Cardiac septum (tissue), 1 donor: ENCODE measurements around the gene PDE6A. TPM values are rescaled to one million over a fixed set of nuclear protein-coding genes. Genes with fewer than 3 reads are reported as not detected.

Experiments used
- DNase-seq: peaks from one replicate; pipeline ENCODE4 v3.0.0-alpha.2; 2020; ENCODE audit warnings: low spot score
- intact Hi-C: fragments of 100-400 bp; cut with DNase I; formaldehyde crosslinking; loops from one replicate; pipeline ENCODE4 v1.14.0; 2022
- total RNA-seq: library from RNA; stranded (reverse); fragmentation: NEBNext Ultra II Directional; extraction: Animal tissue kit (Norgen Biotek cat#: 25700); gene quantifications from one replicate; pipeline ENCODE4 v1.2.1, GENCODE V29; 2021
- donor health status: DM: no; HTN: no; CAD: no.

Gene PDE6A
- total RNA-seq, 1 donor from 2014 or later = 0.13 TPM

DNA sequence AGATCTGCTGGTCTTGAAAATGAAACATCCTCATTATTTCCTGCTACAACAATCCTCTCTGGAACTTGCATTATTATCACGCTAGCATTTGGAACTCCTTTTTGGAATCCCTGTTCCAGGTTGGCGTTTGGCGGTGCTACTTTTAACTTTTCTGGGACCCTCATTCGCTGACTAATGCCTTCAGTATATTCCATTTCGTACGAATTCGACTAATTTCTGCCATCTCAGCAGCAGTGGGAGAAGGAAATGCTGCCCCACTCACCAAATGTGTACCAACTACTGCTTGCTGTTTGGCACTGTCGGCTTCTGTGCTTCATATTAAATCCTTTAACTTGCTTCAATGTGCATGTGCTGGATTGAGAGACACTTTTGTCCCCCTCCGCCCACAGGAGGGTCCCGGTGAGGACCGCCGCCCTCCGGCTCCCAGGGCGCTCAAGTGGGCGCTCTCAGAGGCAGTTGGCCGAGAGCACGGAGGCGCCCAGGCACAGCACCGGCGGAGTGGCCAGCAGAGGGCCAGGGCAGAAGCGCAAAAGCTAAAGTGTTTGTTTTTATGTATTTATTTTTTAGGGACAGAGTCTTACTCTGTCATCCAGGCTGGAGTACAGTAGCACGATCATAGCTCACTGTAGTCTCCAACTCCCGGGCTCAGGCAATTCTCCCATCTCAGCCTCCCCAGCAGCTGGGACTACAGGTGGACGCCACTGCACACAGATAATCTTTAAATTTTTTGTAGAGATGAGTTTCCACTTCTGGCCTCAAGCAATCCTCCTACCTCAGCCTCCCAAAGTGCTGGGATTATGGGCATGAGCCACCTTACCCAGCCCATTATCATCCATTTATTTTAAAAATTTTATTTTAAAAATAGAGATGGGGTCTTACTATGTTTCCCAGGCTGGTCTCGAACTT, 11.9 kb downstream of the PDE6A start:
- no peak for DNase-seq
- intact Hi-C loops = no loop called here

DNA sequence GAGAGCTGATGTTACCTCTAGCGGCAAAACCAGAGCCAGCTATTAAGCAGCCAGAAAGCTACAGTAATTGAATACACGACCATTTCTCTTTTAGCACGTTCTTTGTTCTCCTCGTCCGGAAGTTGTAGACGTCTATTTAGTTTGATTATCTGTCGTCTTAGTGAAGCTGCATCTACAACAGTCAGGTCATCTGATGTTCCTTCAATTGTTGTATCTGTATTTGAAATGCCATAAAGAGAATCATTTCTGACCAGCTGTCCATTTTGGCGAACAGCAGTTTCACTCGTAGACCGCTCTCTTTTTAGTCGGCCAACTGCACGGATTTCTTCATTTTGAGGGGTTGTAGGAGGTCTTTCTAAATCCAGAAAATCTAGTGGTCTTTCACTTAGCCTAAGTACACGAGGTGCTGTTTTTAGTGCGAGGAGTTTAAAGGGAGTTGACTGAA, 12.6 kb downstream of the PDE6A start:
- no peak for DNase-seq
- intact Hi-C loops = no loop called here

DNA sequence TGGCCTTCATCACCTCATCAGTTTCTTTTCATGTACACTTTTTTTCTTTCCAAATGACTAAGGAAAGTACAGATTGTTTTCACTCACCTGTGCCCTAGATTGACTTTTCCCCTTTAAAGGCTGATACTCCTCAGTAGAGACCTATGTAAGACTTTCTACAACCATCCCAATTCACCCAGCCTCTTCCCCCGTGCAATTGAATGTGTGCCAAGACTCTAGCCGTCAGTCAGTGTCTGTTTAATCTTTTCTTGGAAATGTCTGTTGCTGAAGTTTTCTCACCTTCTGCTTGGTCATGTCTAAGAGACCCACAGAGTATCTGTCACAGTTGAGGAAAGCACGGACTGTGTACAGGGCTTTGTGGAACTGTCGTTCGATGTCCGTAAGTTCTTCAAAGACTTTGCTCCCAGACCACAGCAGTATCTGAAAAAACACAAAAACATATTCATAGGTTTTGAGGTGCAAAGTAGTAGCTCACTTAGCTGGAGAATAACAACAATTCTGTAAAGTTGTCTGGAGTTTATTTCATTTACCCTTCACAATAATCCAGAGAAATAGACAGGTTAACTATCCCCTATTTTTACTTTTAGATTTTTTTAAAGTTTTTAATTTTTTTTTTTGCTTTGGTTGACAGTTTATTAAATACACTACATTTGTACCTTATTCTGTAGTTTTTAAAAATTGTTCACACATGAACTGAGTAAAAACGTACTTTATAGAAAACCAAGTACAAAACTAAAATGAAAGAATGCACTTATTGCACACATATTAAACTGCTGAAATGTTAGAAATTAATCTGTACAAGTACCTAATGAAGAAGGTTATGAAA, 13.6 kb downstream of the PDE6A start:
- intact Hi-C loops = no loop called here
- no peak for DNase-seq

DNA sequence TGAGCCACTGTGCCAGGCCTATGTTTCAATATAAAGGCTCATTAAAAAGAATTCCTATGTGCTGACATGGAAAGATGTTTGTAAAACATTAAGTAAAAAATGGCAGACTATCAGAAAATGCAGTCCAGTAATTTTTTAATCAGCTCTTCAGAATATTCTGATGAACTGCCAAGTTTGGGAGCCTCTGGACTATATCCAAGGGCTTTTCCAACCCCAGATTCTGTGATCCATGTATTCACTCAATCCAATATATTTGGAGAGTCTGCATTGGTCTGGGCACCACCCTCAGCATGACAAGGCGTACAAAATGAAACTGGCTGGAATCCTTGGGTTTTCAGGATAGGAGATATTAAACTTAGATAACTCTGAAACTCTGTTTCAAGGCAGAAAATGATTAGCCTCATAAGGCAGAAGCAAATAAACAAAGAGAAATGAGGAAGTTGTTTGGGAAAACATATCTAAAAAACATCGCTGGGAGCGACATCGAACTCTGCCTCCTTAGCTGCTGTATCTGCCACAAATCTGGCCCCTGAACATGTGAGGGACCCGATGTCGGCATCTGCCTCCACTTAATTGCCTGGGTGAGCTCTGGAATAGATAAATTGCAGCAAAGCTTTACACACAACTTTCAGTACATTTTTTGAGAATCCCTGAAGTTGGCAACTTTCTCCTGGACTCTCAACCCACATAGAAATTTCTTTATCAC, 14.4 kb downstream of the PDE6A start:
- no peak for DNase-seq
- intact Hi-C loops = no loop called here

DNA sequence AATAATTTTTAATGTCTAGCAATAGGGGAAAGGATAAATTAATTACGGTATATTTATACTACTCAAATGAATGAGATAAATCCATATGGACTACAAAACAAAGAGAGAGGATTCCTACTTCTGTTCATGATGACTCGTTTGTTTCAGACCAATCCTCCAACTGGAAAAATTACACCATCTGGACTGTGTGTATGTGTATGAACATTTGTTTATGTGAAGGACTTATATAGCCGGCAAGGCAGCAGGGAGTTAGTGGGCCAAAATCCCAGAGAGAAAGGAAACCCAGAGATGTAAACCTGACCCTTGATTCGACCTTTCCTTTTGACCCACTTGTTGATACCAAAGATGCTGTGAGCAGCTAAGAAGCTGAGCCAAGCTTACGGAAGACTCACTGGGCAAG, 20.1 kb downstream of the PDE6A start:
- DNase-seq = no peak
- intact Hi-C loops = no loop called here

DNA sequence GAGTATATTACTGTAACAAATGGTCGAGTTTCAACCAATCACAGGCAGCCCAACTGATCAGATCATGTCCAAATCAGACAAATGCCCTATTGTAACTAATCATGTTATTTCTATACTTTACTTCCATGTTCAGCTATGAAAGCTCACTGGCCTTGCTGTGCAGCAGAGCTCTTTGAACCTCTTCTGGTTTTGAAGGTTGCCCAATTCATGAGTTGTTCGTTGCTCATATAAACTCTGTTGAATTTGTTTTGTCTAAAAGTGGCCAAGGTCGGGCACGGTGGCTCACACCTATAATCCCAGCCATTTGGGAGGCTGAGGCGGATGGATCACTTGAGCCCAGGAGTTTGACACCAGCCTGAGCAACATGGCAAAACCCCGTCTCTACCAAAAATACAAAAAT, 21.6 kb downstream of the PDE6A start:
- no peak for DNase-seq
- intact Hi-C loops = no loop called here

DNA sequence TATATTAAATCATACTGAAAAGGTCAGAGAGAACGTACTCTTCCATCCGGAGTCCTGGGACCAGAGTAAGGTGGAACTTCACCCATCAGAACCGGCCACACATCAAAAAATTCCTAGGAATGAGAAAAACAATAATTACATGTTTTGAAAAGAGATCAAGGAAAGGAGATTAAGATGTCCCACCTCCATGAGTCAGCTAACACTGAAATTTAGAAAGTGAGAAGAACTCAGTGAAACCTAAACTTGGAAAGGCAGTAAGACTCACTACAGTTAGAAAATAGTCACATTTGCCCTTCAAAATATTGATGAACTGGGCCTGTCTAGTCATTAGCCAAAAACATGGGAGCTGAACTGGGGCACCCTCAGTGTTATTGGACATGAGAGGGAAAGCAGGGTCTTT, 23.0 kb downstream of the PDE6A start:
- intact Hi-C loops = no loop called here
- no peak for DNase-seq

DNA sequence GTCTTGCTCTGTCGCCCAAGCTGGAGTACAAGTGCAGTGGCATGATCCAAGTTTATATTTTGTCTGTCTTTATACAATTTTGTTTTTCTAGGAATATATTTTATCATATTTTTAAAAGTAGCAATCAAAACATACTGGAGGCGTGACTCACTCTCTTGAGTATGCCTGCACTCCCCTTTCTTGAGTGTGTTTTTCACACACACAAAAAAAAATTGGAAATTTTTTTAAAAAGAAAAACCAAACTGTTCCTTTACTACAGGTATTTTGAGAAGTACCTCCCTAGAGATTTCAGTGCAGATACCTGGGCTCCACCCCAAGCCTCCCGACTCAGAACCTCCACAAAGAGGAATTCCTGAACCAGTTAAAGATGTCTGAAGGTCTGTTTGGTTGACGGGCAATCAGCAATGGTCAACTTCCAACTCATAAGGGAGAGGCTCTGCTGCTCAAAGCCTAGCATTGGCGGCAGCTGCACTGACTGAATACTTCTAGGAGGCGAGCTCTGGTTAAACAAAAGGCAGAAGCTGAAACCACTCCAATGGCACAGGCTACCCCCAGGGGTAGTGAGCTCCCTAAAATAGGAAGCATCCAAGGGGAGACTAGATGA, 27.4 kb downstream of the PDE6A start:
- no peak for DNase-seq
- intact Hi-C loops = no loop called here

DNA sequence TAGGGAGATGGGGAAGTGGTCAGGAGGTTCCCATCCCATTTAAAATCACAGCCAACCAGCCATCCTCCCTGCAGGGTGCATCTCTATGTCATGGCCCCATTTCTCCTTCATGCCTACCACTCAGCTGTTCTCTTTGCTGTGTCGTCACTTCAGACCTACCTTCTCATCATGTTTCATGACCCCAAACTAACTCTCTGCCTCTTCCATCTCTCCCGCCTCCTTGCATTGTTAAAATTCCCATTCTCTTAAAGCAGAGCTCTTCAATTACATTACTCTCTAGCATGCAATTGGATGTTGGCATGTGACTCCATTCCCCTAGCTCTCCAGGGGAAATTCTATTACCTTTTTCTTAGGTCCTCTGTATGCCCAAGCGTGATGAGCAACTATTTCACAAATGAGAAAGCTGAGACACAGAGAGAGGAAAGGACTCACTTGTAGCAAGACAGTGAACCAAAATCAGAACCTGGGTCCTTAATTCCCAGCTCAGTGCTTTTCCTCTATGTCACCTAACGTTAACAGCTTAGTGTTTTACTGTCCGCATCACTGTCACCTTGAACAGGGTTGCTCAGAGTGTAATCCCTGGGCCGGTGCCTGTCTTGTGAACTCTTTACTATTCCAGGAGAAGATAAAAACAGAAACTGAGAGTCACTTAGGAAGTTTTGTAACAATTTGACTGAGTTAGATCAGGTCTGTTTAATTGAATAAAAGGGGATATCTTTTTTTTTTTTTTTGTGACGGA, 28.1 kb downstream of the PDE6A start:
- DNase-seq = no peak
- intact Hi-C loops = no loop called here

DNA sequence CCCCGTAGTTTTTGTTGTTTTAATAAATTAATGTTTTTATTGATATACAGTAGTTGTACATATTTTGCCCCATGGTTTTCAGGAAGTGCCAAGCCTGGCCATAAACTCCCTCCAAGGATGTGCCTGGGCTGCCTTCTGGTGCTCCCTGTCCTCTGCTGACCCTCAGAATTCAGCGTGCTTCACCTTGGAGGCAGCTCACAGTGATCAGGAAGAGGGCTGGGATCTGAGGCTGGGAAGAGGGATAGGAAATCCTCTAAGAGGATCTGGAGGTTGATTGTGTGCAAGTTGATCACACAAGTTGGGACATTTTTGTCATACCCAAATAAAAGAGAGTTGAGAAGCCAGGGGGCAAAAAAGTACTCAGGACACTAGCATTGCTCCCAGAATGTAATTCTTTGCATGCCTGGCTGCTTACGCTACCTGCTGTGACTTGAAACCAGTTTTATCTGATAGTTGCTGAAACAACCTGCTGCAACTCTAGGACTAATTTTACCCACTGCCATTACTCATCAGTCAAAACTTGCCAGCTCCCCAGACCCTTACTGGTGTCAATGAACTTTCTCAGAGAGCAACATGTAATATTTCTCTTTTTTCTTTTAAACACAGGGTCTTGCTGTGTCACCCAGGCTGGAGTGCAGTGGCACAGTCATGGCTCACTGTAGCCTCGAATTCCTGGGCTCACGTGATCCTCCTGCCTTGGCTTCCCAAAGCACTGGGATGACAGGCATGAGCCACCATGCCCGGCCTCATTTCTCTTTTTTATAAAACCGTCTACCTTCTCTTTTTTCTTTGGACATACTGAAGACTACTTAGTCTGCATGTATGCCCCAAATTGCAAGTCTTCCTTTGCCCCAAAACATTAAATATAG, 29.0 kb downstream of the PDE6A start:
- intact Hi-C loops = no loop called here
- no peak for DNase-seq

DNA sequence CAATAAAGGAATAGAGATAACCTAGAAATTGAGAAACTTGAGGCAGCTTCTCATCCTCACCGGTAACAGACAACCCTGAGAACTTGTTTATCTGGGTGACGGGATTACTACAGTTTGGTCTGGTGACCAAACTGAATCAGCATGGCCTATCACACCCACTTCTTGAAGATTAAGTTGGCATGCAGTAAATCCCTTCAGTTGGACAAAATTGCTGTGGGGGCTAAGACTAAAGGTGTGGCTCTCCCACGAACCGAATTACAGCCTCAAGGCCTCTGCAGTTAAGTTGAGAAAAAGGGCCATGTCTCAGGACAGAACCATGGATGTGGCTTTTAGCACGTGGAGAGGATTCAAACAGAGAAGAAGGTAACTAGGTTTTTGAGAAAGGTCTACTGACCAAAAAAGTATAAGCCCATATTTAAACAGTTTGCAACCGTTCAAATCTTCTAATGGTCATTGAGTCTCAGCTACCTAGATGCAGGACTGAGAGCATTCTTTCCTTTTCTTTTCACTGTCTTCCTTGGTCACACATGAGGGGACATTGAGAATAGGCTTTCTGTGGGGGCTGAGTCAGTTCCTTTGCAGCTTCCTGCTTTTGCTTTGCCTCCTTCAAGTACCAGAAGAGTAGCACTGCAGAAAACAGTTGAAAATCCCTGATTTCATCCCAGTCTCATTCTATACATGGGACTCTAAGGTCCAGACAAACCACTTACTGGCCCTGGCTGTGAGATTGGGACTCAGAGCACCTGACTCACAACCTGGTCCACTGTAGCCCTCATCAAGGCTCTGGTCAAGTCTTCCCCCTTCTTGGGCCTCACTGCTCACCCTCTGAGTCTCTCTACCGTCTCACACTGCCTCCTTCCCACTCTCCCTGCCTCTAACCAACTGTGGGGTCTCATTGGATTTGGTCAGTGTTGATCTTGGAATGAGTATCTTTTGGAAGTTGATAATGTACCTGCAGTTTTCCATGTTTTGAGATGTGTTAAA, 30.9 kb downstream of the PDE6A start:
- no peak for DNase-seq
- intact Hi-C loops = no loop called here

DNA sequence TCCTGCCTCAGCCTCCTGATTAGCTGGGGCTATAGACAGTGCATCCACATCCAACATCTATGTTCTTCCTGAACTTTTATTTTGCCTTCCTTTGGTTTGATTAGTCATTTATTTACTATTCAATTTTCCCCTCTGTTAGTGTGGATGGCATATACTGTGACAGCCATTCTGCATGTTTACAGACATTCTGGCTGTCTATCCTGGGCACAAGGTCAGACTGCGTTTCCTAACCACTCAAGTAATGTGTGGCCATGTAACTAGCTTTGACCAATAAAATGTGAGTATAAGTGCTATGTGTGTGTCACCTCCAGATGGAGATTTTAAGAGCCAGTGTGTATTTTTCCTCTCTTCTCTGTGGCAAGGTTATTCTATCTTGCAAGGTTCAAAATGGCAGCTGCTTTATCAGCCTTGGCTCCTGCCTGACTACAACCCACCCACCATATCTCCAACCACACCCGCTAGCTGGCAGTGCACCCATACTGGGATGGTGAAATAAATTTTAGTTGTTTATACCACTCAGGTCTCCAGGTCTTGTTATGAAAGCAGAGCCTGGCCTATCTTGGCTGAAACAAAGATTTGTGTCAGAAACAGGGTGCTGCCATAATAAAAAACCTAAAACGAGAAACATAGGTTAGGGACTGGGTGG, 32.2 kb downstream of the PDE6A start:
- intact Hi-C loops = no loop called here
- no peak for DNase-seq

DNA sequence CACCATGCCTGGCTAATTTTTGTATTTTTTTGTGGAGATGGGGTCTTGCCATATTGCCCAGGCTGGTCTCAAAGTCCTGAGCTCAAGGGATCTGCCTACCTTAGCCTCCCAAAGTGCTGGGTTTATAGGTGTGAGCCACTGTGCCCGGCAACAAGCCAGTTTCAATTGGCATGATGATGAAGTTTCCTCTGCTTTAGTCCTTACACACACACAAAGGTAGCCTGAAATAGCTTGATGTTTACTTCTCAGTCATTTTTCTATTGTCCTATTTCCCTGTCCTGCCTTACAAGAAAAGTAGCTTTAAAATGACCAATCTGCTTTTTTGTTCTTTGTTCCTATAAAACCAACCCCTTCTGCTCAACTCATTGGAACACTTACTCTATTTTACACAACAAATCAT, 33.6 kb downstream of the PDE6A start:
- intact Hi-C loops = no loop called here
- DNase-seq = no peak

DNA sequence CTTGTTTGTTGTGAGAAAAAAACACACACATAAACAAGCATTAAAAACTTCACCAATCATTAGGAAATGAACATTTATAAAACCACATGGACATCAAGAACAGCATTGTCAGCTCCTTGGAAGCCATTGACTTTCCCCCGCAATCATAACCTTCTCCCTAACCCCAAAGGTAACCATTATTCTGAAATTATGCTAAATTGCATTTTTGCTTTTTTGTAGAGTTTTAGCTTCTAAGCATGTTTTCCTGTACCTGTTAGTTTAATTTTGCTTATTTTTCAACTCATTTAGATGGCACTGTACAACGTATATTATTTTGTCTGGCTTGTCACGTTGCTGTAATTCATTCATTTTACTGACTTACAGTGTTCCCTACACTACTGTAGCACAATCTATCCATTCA, 36.8 kb downstream of the PDE6A start:
- intact Hi-C loops = no loop called here
- no peak for DNase-seq

DNA sequence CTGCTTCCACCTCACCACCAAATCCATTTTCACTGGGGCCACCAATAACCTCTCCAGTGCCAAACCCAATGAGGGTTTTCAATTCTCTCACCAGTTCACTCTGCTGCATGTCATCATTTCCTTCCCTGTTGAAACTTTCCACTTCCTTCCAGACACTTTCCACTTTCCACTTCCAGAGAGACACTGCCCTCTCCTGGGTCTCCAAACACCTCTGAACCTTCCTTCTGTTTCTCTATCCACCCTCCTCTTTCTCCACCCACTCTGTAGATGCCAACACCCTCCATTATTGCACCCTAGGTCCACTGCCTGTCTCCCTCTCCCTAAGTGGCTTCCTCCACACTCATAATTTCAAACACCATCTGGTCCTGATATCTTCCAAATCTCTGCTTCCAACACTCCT, 39.6 kb downstream of the PDE6A start:
- no peak for DNase-seq
- intact Hi-C loops = no loop called here

DNA sequence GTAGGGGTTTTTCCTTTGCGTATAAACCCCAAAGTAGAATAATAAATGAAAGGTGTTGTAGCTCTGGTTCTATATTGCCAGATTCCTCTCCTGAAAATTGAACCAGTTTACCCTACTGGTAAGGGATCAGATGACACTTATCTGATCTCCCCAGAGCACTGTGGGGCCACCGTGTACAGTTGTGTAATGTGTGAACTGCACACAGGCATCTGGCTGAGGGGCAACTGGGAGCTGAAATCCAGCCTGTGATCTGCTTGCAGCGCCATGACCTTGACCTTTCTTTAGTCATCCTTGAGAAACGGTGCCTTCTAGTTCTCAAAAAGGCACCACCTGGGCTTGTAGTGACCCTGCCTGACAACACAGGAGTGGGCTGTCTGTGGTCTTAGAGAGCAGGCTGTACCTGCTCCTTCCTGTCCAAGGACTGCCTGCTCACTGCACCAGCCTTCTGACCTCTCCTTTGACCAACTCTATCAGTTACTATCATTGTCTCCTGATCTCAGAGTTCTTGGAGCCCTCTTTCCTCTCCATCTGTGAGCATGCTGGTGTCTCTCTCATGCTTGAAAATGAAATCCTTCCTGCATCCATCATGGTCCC, 40.2 kb downstream of the PDE6A start:
- intact Hi-C loops = no loop called here
- no peak for DNase-seq
